NCI-H345 (cell line): ENCODE results near the gene CD55.
A peak's percentile ranks its signal among the peaks of the same experiment; 100 is the strongest.

ENCODE experiments used
- DNase-seq: peaks from one replicate; lab custom pipeline; 2025; lab: John Stamatoyannopoulos, UW

The CD55 gene

DNA sequence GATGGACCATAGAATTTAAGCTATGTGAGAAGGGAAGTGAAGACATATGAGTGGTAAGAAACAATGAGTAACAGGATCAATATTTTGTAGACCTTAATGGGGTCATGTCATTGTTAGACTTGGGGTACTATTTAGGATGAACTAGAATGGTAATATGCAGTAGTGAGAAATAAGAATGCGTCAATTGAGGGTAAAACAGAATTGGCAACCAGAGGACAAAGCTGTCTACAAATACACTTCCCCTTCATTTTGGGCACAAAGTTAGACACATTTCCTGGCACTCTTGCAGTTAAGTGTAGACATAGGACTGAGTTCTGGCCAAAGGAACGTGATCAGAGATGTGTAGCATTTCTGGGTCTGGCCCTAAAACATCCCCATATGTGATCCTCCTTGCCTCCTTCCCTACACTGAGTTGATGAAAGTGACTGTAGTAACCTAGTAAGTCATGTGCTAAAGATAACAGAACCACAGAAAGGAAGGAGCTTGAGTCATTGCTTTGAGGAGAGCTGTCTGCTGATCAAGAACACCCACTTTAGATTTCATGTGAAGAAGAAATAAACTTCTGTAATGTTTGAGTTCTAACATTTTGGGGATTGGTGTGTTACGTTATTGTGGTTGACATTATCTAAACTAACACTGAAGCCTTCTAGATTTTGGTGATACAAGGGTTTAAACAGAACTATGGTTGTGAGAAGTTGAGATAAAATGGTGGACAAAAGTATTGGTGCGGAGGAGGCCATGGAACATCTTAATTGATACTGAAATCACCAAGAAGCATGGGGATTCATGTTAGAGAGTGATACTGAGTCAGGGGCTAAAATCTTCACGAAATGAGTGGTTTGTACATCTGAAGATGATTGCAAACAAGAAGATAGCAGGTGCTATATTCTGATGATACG, 41.7 kb downstream of the CD55 start:
- no peak for DNase-seq

DNA sequence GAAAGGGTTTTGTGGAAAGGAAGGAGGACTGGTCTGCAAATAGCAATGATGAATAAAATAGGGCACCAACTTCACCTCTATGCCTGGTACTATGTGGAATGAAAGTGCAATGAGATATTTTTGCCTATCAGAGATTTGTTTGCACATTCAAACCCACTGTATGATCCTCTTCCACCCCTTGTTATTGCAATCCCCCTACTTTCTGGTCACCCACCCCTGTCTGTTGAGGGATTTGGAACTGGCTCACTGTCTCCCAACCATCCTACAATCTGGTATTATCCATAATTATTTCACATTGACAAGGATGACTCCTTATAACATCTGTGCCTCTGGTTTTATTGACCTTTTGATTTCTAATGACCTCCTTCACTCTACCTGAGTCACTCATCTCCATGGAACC, 42.4 kb downstream of the CD55 start:
- DNase-seq: no peak

DNA sequence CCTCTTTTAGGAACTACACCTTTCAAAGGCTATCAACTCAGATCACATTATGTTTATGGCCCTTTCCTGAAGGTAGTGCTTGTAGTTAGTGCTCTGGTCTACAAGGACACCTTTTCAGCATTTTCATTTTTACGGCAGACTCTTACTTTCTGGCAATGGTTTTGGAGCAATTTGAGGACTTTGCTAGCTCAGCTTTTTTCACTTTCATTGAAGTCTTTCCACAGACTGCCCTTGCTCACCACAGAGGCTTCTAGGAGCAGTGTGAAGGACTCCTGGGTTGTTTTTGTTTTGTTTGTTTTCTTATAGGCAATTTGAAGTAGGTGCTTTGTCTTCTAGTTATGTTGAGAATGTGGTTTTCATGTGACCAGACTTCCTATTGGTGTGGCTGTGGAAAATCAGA, 43.1 kb downstream of the CD55 start:
- no peak for DNase-seq

DNA sequence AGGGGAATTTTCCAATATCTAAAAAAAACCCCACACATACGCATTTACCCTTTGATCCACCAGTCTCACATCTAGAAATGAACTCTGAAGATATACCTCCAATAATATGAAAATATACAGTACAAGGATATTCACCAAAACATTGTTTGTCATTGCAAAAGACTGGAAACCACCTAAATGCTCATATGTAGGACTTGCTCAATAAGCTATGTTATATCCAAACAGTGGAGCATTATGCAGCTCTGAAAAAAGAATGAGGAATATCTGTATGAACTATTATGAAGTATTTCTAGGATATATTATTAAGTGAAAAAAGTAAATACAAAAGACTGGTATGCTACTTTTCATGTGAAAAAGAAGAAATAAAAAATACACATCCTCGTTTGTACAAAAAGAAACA, 43.6 kb downstream of the CD55 start:
- no peak for DNase-seq

DNA sequence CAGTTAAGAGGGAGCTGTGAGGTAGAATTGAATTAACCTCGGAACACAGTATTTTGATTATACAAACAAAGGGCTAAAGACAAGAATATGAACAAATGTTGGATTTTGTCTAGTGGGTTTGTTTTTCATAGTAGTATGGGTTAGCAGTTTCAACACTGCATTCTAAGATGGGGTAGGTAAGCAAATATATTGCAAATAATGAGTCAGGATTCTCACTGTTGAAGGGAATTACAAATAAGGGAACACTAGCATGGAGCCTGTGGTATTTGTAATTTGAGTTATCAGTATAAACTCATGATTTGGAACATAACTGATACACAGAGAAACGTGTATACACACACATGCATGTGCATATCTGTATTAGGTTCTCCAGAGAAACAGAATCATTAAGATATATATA, 44.5 kb downstream of the CD55 start:
- DNase-seq: no peak

DNA sequence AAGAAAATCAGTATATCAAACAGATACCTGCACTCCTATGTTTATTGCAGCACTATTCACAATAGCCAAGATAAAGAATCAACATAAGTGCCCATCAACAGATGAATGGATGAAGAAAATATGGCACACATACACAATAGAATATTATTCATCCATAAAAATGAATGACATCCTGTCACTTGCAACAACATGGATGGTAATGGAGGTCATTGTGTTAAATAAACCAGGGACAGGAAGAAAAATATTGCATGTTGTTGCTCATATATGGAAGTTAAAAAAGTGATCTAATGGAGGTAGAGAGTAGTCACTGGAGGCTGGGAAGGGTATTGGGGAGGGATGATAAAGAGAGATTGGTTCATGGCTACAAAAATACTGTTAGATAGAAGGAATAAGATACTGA, 67.2 kb downstream of the CD55 start:
- DNase-seq: no peak

DNA sequence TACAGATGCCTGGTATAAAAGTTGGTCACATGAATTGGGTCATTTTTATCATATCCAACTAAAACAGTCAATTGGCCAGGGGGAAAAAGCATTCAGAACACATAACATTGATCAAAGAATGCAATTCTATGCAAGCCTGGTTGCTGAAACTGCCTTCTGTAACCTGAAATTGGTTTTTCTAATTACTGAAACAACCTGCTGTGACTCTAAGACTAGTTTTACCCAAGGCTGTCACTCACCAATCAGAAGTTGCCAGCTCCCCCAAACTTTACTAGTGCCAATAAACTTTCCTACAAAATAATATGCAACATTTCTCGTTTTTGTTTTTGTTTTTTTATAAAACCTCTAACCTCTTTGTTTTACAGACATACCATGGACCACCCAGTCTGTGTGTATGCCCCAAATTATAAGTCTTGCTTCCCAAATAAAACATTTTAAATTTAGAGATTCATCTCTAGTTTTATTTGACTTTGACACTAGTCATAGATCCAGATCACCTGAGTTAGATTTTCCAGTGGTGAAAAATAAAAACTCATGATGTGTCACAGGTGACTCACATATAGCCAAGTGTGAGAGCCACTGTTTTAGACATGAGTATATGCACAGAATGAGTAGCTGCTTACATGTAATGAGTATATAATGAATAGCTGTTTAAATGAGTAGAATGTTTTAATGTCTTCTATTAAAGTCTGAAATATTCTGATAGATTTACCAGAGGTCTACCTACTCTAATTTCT, 68.4 kb downstream of the CD55 start:
- DNase-seq: no peak

DNA sequence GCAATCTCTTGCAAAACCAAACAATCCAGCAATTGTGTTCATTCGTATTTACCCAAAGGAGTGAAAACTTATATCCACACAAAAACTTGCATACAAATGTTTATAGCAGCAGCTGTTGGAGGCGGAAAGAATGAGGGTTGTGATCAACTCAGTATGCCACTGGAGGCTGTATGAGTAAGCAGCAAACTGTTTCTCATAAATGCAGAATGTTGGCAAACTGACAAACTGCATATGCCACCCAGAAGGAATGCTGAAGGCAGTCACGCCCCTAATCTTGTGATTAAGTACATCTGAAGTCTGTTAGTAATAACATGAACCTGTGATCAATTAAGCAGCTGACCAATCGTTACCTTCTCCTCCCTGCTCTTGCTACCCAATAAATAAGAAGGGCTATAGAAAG, 72.1 kb downstream of the CD55 start:
- DNase-seq: no peak

DNA sequence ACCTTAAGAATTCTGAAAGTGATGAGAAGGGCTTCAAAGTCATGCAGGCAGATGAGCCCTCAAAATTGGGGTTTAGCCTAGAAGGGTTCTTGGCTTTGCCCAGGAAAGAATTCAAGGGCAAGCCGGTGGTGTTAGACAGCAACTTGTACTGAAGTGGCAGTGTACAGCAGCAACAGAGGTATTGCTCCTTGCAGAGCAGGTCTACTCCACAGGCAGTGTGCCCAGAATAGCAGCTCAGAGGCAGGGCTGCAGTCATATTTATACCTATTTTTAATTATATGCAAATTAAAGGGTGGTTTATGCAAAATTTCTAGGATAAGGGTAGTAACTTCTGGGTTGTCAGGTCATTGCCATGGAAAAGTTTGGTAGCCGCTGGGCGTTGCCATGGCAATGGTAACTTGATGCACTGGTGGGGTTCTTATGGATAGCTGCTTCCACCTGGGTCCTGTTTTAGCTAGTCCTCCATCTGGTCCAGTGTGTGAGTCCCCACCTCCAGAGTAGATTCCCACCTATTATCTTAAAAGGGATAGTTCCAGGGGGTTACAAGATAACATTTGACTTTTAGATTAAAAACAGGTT, 74.8 kb downstream of the CD55 start:
- no peak for DNase-seq

DNA sequence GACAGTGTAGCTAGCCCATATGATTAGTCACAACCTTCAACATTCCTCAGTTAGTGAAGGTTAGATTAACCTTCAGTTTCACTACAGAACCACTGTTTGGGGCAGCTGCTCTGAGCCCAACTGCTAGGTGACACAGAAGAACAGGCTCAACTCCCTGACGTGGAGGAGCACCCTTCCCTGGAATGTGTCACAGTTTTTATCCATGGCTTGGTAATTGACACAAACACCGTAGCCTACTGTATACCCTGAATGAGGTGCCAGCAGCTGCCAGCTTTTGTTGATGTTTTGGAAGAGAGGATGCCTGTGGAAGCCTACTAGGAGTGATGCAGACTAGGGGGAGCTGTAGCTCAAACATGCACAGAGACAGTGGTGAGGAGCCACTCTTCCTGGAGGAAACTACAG, 76.0 kb downstream of the CD55 start:
- no peak for DNase-seq

DNA sequence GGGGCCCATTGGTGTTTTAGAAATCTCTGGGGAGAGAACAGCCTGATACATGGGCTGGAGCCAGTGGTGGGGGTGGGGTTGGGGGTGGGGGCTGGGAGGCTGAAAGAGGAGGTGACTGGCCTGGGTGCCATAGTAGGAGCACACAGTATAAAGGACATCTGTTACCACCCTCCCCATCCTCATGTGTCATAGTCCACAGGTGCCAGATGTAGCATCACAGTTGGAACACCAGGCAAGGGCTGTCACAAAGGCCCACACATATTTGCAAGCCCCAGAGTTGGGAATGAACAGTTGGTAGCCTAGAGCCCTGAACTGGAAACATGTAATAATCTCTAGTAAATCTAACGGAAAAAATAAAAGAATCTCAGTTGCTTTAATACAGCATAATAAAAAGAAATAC, 77.5 kb downstream of the CD55 start:
- no peak for DNase-seq

DNA sequence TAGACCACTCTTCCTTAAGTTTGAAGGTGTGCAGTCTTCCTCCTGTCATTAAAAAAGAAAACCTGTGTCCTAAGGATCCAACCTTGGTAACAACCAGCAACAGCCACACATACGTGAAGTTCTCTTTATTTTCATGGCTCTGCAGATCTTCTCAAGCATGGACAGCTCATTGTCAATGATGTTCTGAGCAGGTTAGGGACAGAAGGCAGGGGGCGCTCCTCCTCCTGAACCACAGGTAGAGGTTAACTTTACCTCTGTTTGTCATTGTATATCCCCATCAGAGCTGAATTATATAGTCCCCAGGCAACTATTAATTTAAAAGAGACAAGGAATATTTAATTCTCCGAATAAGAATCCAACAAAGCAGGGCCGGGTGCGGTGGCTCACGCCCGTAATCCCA, 80.1 kb downstream of the CD55 start:
- DNase-seq: no peak

DNA sequence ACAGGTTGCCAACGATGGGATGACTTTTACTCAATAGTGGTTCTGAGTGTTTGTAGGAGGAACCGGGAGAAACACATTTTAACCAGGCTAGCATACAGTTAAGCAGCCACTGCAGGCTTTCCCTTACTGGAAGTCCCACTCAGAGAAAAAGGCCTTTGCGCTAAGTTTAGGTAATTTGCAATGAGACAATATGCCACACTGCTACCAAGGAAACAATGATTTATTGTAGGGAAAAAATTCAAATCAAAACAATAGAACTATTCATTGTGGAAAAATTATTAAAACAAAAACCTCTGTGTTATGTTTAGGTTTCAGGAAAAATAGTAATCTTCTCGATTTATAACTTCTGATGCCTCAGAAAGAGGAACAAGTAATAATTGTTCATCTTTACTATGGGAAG, 81.3 kb downstream of the CD55 start:
- no peak for DNase-seq

DNA sequence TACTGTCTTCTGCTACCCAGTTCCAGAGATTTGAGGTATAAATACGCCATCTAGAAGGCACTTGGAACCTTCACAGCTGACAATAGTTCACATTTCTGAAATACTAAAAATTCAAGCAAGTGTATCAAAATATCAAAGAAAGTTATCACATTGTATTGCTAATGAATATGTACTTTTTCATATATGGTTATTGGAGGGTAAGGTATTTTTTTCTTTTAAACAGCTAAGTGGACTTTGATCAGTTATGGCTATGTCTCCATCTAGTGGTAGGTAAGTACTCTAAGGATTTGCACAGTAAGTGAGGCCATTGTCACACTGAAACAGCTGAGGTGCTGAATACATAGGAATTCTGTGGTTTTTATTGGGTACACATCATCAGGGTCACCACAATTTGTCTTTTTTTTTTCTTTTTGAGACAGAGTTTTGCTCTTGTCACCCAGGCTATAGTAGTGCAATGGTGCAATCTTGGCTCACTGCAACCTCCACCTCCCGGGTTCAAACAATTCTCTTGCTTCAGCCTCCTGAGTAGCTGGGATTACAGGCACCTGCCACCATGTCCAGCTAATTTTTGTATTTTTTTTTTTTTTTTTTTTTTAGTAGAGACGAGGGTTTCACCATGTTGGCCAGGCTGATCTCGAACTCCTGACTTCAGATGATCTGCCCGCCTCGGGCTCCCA, 83.5 kb downstream of the CD55 start:
- DNase-seq: peak; percentile 37

DNA sequence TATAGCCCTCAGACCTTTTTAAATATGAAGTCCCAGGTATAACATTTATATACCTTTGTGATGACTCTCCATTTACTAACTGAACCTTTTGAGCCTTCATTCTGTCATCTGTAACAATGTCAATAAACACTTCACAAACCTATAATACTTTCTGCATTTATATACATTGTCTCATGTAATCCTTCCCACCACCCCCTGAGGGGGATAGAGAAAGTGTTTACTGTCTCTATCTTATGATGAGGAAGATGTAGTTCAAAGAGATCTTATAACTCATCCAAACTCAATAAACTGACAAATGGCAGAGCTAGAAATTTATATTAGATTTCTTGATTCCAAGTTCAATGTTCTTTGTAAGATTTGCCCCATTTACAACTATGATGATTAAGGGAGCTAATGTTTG, 84.3 kb downstream of the CD55 start:
- no peak for DNase-seq

DNA sequence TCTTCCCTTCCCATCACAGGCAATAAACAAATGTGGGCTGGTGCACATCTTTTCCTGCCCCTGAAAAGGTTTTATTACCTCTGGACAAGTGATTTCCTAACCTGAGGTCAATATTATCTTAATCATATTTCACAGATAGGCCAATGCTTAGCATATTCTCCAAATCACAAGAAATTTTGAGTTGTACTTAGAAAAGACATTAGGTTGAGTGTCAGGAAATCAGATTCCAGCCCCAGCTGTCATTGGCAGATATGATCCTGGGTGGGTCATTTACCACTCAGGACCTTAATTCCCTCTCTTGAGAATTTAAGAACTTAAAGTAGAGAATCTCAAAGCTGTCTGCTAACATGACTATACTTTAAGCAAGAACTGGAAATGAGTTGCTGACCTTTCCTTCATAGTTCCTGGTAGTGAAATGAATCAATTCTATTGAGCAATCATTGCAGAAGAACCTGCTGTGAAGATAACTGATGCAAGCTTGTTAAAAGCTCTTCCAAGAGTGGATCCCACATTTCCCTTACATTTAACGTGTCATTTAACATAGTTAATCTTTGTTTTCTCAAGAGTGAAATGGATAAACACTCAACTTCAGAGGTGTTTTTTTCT, 86.3 kb downstream of the CD55 start:
- DNase-seq: peak; percentile 5
